ENCODE measurements around the gene ANKRD7.
A peak's percentile ranks its signal among the peaks of the same experiment; 100 is the strongest.

The ANKRD7 gene

GRCh38 chr7:118184565-118184940 lies 40.0 kb upstream of the ANKRD7 start:
- Histone ChIP-seq H3K4me2 (ENCODE audit: low read depth, low read length, poor library complexity, severe bottlenecking) (peak overlapping the region; percentile 82), H3F3A (ENCODE audit: low read depth) (no peaks in the 10 kb centered on the region), H2AFZ (ENCODE audit: low read length) (peak overlapping the region; percentile 83), H3K9me2 (replicated peaks; ENCODE audit: low read depth, low read length) (no peaks in the 10 kb centered on the region), H3K36me3 (ENCODE audit: insufficient read depth, low read length) (peaks cover 16% of the 10 kb centered on the region), H3K9ac (ENCODE audit: low read depth, low read length, poor library complexity, severe bottlenecking) (peak overlapping the region; percentile 97), H3K27me3 (ENCODE audit: insufficient read depth, low read length, poor library complexity, severe bottlenecking) (no peaks in the 10 kb centered on the region), H3K9me3 (ENCODE audit: insufficient read depth, low read depth, low read length) (no peaks in the 10 kb centered on the region), H3K79me2 (ENCODE audit: insufficient read depth, low read length) (peaks cover 67% of the 10 kb centered on the region), H3K4me1 (ENCODE audit: insufficient read depth, low read length, poor library complexity, severe bottlenecking) (peaks cover 29% of the 10 kb centered on the region), H3K4me3 (ENCODE audit: low read length, poor library complexity, severe bottlenecking) (peak overlapping the region; percentile 96), H4K20me1 (ENCODE audit: insufficient read depth, low read length, poor library complexity, severe bottlenecking) (peaks cover 48% of the 10 kb centered on the region)
- TF ChIP-seq EZH2phosphoT487 (IDR thresholded peaks at IDR 0.05; ENCODE audit: borderline replicate concordance): no peak
- TF ChIP-seq CTCF (conservative IDR thresholded peaks at IDR 0.05; ENCODE audit: low read length): no peak

- no peak for TF ChIP-seq CTCF (conservative IDR thresholded peaks at IDR 0.05; ENCODE audit: low read length)
- TF ChIP-seq EZH2phosphoT487 (IDR thresholded peaks at IDR 0.05; ENCODE audit: borderline replicate concordance): no peak
- Histone ChIP-seq H3F3A (ENCODE audit: low read depth) (no peaks in the 10 kb centered on the region), H3K9me3 (ENCODE audit: insufficient read depth, low read depth, low read length) (no peaks in the 10 kb centered on the region), H3K79me2 (ENCODE audit: insufficient read depth, low read length) (peaks cover 70% of the 10 kb centered on the region), H3K27me3 (ENCODE audit: insufficient read depth, low read length, poor library complexity, severe bottlenecking) (no peaks in the 10 kb centered on the region), H3K9ac (ENCODE audit: low read depth, low read length, poor library complexity, severe bottlenecking) (peak overlapping the region; percentile 97), H4K20me1 (ENCODE audit: insufficient read depth, low read length, poor library complexity, severe bottlenecking) (peaks cover 54% of the 10 kb centered on the region), H3K4me1 (ENCODE audit: insufficient read depth, low read length, poor library complexity, severe bottlenecking) (peaks cover 34% of the 10 kb centered on the region), H3K36me3 (ENCODE audit: insufficient read depth, low read length) (peaks cover 16% of the 10 kb centered on the region), H3K9me2 (replicated peaks; ENCODE audit: low read depth, low read length) (no peaks in the 10 kb centered on the region), H3K4me3 (ENCODE audit: low read length, poor library complexity, severe bottlenecking) (peak overlapping the region; percentile 96), H3K4me2 (ENCODE audit: low read depth, low read length, poor library complexity, severe bottlenecking) (peak overlapping the region; percentile 82), H2AFZ (ENCODE audit: low read length) (no peak overlapping the region)
Observed at GRCh38 chr7:118185163-118185860, 39.2 kb upstream of the ANKRD7 start.

GRCh38 chr7:118186501-118186900 lies 38.0 kb upstream of the ANKRD7 start:
- Histone ChIP-seq H2AFZ (ENCODE audit: low read length) (no peak overlapping the region), H4K20me1 (ENCODE audit: insufficient read depth, low read length, poor library complexity, severe bottlenecking) (peaks cover 59% of the 10 kb centered on the region), H3K9ac (ENCODE audit: low read depth, low read length, poor library complexity, severe bottlenecking) (peak overlapping the region; percentile 97), H3K27me3 (ENCODE audit: insufficient read depth, low read length, poor library complexity, severe bottlenecking) (no peaks in the 10 kb centered on the region), H3K79me2 (ENCODE audit: insufficient read depth, low read length) (peaks cover 71% of the 10 kb centered on the region), H3K36me3 (ENCODE audit: insufficient read depth, low read length) (peaks cover 21% of the 10 kb centered on the region), H3K4me1 (ENCODE audit: insufficient read depth, low read length, poor library complexity, severe bottlenecking) (peaks cover 38% of the 10 kb centered on the region), H3K4me2 (ENCODE audit: low read depth, low read length, poor library complexity, severe bottlenecking) (peak overlapping the region; percentile 82), H3K9me2 (replicated peaks; ENCODE audit: low read depth, low read length) (no peaks in the 10 kb centered on the region), H3K9me3 (ENCODE audit: insufficient read depth, low read depth, low read length) (no peaks in the 10 kb centered on the region), H3F3A (ENCODE audit: low read depth) (no peaks in the 10 kb centered on the region), H3K4me3 (ENCODE audit: low read length, poor library complexity, severe bottlenecking) (peak overlapping the region; percentile 96)
- TF ChIP-seq EZH2phosphoT487 (IDR thresholded peaks at IDR 0.05; ENCODE audit: borderline replicate concordance): no peak
- TF ChIP-seq CTCF (conservative IDR thresholded peaks at IDR 0.05; ENCODE audit: low read length): no peak

Data from Loucy (cell line).